VCaP (cell line): Measurements from ENCODE around the gene DEFB124.
A peak's percentile ranks its signal among the peaks of the same experiment; 100 is the strongest.
"Not testable (repeated sequence)": the region's sequence is repeated elsewhere in the genome, so short reads cannot be mapped to it uniquely, and the experiment has no call there.

ENCODE experiments used
- H3K27ac ChIP-seq: fragments of 450-650 bp; 2 replicates; pipeline ENCODE4 v1.5.1; 2017
- CTCF ChIP-seq: fragments of 450-650 bp; conservative IDR thresholded peaks from 2 replicates; pipeline ENCODE4 v1.5.1; 2017; ENCODE audit warnings: mild to moderate bottlenecking, moderate library complexity

Gene DEFB124

GRCh38 chr20:31515775-31516107 lies 40.8 kb upstream of the DEFB124 start:
- H3K27ac ChIP-seq = peak overlapping the region; percentile 88; the same call in 1 of the 2 replicates
- TF ChIP-seq CTCF = no peak

- peak overlapping the region; percentile 88 for H3K27ac ChIP-seq
- no peak for TF ChIP-seq CTCF
Observed at GRCh38 chr20:31515072-31515774, 40.3 kb upstream of the DEFB124 start.

- H3K27ac ChIP-seq = peak within 1 kb of the TSS; percentile 88
- peak; percentile 99 for TF ChIP-seq CTCF
Observed at GRCh38 chr20:31514154-31515071, 39.5 kb upstream of the DEFB124 start, which contains the start of gene HM13. Gene HM13, plus strand, starts transcription at chr20:31514442. Its CDS starts 110 bp downstream, at chr20:31514552.

GRCh38 chr20:31508517-31509244 lies 33.8 kb upstream of the DEFB124 start:
- no peak overlapping the region for H3K27ac ChIP-seq
- no peak for TF ChIP-seq CTCF

- H3K27ac ChIP-seq = no peak overlapping the region
- no peak for TF ChIP-seq CTCF
Observed at GRCh38 chr20:31505903-31506302, 31.0 kb upstream of the DEFB124 start.

- not testable (repeated sequence) for H3K27ac ChIP-seq
- peak; percentile 98 for TF ChIP-seq CTCF
Observed at GRCh38 chr20:31502884-31503673, 28.2 kb upstream of the DEFB124 start.
